NCI-H2227 (cell line): ENCODE results near the gene SIRT3.
"Not testable (repeated sequence)": the region's sequence is repeated elsewhere in the genome, so short reads cannot be mapped to it uniquely, and the experiment has no call there.

Source experiments
- DNase-seq: peaks from one replicate; lab custom pipeline; 2025; ENCODE audit not compliant: unreplicated experiment; lab: John Stamatoyannopoulos, UW

The SIRT3 gene

GRCh38 chr11:180242-180641 lies 55.9 kb downstream of the SIRT3 start:
- not testable (repeated sequence) for DNase-seq
